Activated CD4-positive, alpha-beta T cell treated with anti-CD3 and anti-CD28 coated beads, Interleukin-2, amount 50 U/mL, for 4 hours (primary cell): ENCODE data around the gene MCHR1.

Experiments used
- DNase-seq, 2 experiments: peaks; one replicate each; pipeline ENCODE4 v3.0.0-alpha.2; 2020

The MCHR1 gene

GRCh38 chr22:40728731-40729189 is 49.5 kb downstream of the MCHR1 start:
- DNase-seq = peak; percentile 52 to 56

- no peak for DNase-seq
These were observed 50.0 kb downstream of the MCHR1 start for GRCh38 chr22:40729284-40729683.
